Stomach smooth muscle (tissue), 2 donors: ENCODE data around the gene CCDC51.

Experiments used
- H3K27ac ChIP-seq: one replicate; pipeline ENCODE4 v1.7.0; 2013; ENCODE audit warnings: mild to moderate bottlenecking, low read length, inconsistent platforms
- H3K27me3 ChIP-seq, 2 donors: one replicate each; pipeline ENCODE4 v1.7.0; 2013; ENCODE audit warnings: low read length in 2 of 2; ENCODE audit not compliant: insufficient read depth in 2 of 2, control insufficient read depth in 1 of 2
- H3K36me3 ChIP-seq, 2 donors: one replicate each; pipeline ENCODE4 v1.7.0; 2013; ENCODE audit warnings: low read length in 2 of 2; ENCODE audit not compliant: control insufficient read depth in 2 of 2, insufficient read depth in 2 of 2
- H3K4me1 ChIP-seq: one replicate; pipeline ENCODE4 v1.7.0; 2013; ENCODE audit warnings: low read length; ENCODE audit not compliant: control insufficient read depth, insufficient read depth
- H3K4me3 ChIP-seq, 2 donors: one replicate each; pipeline ENCODE4 v1.7.0; 2013; ENCODE audit warnings: low read length in 2 of 2
- H3K9ac ChIP-seq, 2 donors: one replicate each; pipeline ENCODE4 v1.7.0; 2013; ENCODE audit warnings: low read length in 2 of 2, mild to moderate bottlenecking in 1 of 2
- H3K9me3 ChIP-seq, 2 donors: one replicate each; pipeline ENCODE4 v1.7.0; 2013; ENCODE audit warnings: low read length in 2 of 2; ENCODE audit not compliant: control insufficient read depth in 2 of 2
- donor health status: healthy.
- donor health status: Pancreatic carcinoma.

CCDC51 gene

DNA sequence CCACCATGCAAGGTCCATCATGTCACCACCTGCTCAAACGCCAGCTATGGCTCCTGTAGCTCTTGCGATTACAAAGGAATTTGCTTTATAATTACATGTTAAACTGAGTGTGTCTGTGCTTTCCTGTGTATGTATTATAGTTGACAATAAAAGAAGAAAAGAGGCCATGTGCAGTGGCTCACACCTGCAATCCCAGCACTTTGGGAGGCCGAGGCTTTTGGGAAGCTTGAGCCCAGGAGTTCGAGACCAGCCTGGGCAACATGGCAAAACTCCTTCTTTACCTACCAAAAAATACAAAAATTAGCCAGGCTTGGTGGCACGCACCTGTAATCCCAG is 33.7 kb upstream of the CCDC51 start:
- H3K4me3 ChIP-seq = peak overlapping the region; percentile 92 to 97
- peaks cover 40% of the 10 kb centered on the region for H3K4me1 ChIP-seq
- H3K9ac ChIP-seq = peak overlapping the region; percentile 98 to 100

GRCh38 chr3:48472923-48473616 is 33.2 kb upstream of the CCDC51 start:
- no peaks in the 10 kb centered on the region for H3K9me3 ChIP-seq
- H3K4me1 ChIP-seq = peaks cover 45% of the 10 kb centered on the region
- peaks cover 10 to 12% of the 10 kb centered on the region in 2 donors for H3K36me3 ChIP-seq
- peak overlapping the region; percentile 97 for H3K27ac ChIP-seq
- no peaks in the 10 kb centered on the region for H3K27me3 ChIP-seq
- H3K4me3 ChIP-seq = peak overlapping the region; percentile 92 to 97
- peak overlapping the region; percentile 98 to 100 for H3K9ac ChIP-seq

More for the DNA sequence above, 33.7 kb upstream of the CCDC51 start:
- peaks cover 4 to 11% of the 10 kb centered on the region in 2 donors for H3K36me3 ChIP-seq
- no peaks in the 10 kb centered on the region for H3K27me3 ChIP-seq
- H3K9me3 ChIP-seq = no peaks in the 10 kb centered on the region
- H3K27ac ChIP-seq = peak overlapping the region; percentile 97

DNA sequence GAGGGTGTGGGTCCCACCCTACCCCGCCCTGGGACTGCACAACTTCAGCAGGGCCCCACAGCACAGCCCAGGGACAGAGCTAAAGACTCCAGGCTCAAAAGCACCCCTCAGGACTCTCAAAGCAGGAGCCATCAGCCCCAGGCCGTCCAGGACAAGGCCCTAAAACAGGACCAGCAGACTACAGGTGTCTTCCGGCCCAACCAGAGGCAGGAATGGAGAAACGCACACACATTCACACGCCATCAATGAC is 32.7 kb upstream of the CCDC51 start:
- H3K9me3 ChIP-seq = no peaks in the 10 kb centered on the region
- peak overlapping the region; percentile 97 for H3K27ac ChIP-seq
- no peaks in the 10 kb centered on the region for H3K27me3 ChIP-seq
- peak overlapping the region; percentile 98 to 100 for H3K9ac ChIP-seq
- peaks cover 14 to 17% of the 10 kb centered on the region in 2 donors for H3K36me3 ChIP-seq
- H3K4me3 ChIP-seq = peak overlapping the region; percentile 92 to 97
- peaks cover 48% of the 10 kb centered on the region for H3K4me1 ChIP-seq

GRCh38 chr3:48470286-48470685 is 30.4 kb upstream of the CCDC51 start:
- Histone ChIP-seq H3K9ac (peak overlapping the region in 1 of 2 donors; percentile 58), H3K36me3 (peaks cover 19 to 20% of the 10 kb centered on the region in 2 donors), H3K9me3 (no peaks in the 10 kb centered on the region), H3K27me3 (no peaks in the 10 kb centered on the region), H3K4me1 (peaks cover 72% of the 10 kb centered on the region), H3K27ac (peak overlapping the region; percentile 18), H3K4me3 (no peak overlapping the region)

DNA sequence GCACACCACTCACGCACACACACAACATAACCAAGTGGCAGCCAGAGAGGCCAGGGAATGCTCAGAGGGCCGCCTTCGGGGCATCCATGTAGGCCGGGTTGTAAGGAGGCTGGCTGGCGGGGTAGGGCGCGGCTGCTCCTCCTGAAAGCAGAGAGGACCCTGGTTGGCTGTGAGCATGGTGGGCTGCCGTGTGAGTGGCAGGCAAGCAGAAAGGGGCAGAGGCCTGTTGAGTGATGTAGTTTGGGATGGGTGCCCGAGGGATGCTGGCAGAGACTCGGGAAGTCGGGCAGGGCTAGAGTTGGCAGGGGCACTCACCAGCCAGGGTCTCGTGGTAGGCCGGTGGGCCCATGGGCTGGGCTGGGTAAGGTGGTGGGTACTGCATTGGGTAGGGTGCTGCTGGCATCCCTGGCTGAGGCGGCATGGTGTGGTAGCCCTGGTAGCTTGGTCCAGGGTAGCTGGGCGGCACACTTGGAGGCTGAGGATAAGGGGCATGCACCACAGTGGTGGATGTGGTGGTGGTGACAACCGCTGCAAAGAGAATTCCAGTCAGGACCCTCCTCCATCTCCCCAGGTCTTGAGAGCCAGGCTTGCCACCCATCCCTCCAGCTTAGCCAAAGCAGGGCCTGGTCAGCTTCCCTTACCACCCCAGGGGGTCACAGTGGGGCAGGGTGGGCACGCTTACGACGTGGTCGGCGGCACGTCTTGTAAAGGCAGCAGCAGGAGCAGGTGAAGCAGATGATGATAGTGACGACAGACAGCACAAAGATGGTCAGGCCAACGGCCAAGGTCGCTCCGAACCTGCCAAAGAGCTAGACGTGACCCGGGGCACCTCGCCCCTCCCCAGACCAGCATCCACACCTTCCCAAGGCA is 29.4 kb upstream of the CCDC51 start:
- peaks cover 19 to 20% of the 10 kb centered on the region in 2 donors for H3K36me3 ChIP-seq
- peaks cover 75% of the 10 kb centered on the region for H3K4me1 ChIP-seq
- peak overlapping the region in 1 of 2 donors; percentile 58 for H3K9ac ChIP-seq
- no peaks in the 10 kb centered on the region for H3K27me3 ChIP-seq
- H3K9me3 ChIP-seq = no peaks in the 10 kb centered on the region
- no peak overlapping the region for H3K4me3 ChIP-seq
- H3K27ac ChIP-seq = no peak overlapping the region

DNA sequence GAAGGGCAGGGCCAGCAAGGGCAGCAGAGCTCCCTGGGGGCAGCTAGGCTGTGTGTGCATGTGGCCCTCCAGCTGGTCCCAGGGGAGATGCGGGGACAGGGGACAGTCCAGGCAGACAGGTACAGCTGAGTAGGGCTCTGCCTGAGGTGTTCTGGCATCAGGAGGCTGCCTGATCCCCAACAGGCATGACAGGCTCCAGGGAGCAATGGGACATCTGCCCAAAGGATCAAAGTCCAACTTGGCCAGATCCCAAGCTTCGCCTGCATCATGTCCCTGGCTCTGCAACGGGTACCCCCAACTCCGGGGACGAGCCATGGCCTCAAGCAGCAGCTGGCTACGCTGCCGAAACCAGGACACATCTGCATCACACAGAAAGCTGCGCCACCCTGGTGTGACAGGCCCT is 28.4 kb upstream of the CCDC51 start:
- Histone ChIP-seq H3K27me3 (no peaks in the 10 kb centered on the region), H3K27ac (peak overlapping the region; percentile 98), H3K9me3 (no peaks in the 10 kb centered on the region), H3K36me3 (peaks cover 19 to 20% of the 10 kb centered on the region in 2 donors), H3K4me3 (no peak overlapping the region), H3K9ac (peak overlapping the region in 1 of 2 donors; percentile 13), H3K4me1 (peaks cover 73% of the 10 kb centered on the region)

DNA sequence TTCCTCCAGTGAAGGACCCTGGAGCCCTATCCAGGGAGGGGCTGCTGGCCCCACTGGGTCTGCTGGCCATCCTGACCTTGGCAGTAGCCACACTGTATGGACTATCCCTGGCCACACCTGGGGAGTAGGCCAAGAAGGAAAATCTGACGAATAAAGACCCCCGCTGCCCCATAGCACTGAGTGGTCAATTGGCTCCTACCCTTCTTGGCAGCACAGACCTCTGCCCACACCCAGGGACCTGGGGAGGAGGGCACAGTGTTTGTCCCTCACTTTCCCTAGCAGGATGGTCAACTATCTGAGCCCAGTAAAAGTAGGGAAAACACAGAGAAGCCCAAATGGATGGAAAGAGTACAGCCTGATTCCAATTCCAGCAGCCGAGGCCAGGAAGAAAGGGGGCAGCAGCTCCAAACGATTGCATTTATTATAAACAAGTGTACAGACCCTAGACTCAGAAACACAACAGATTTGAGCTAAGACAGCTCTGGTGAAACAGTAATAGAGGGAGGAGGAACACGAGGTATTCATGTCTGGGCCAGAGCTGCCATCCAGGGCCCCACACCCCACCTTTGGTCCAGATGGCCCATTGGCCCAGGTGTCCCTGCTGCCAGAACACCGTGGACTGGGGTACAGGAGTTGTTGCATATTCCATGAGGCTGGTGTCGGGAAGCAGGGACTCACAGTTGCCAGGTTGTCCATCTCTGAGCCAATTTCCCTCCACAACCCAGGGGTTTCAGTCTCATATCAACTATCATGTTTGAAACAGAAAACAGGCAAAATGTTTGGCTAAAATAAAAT is 27.8 kb upstream of the CCDC51 start:
- Histone ChIP-seq H3K9me3 (no peaks in the 10 kb centered on the region), H3K9ac (peak overlapping the region; percentile 89 to 95), H3K27ac (peak overlapping the region; percentile 98), H3K4me1 (peaks cover 69% of the 10 kb centered on the region), H3K36me3 (peaks cover 20 to 23% of the 10 kb centered on the region in 2 donors), H3K27me3 (no peaks in the 10 kb centered on the region), H3K4me3 (peak overlapping the region in 1 of 2 donors; percentile 79)

GRCh38 chr3:48467110-48467454 is 27.2 kb upstream of the CCDC51 start:
- Histone ChIP-seq H3K4me3 (peak overlapping the region; percentile 68 to 79), H3K4me1 (peaks cover 67% of the 10 kb centered on the region), H3K9ac (peak overlapping the region; percentile 89 to 95)

DNA sequence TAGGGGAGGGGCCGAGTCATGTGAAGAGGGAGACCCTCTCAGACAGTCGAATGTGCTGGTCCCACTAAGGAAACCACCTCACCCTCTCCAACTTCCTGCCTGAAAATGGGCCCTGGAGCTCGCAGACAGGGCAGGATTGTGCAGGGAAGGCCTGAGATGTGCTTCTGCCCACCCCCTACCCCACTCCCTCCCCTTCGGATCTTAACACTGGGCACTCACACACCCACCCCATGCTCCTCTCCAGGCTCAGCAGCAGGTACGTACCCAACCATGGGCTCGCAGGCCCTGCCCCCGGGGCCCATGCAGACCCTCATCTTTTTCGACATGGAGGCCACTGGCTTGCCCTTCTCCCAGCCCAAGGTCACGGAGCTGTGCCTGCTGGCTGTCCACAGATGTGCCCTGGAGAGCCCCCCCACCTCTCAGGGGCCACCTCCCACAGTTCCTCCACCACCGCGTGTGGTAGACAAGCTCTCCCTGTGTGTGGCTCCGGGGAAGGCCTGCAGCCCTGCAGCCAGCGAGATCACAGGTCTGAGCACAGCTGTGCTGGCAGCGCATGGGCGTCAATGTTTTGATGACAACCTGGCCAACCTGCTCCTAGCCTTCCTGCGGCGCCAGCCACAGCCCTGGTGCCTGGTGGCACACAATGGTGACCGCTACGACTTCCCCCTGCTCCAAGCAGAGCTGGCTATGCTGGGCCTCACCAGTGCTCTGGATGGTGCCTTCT is 26.6 kb upstream of the CCDC51 start:
- peaks cover 62% of the 10 kb centered on the region for H3K4me1 ChIP-seq
- H3K9ac ChIP-seq = peak overlapping the region; percentile 89 to 95
- no peaks in the 10 kb centered on the region for H3K9me3 ChIP-seq
- no peaks in the 10 kb centered on the region for H3K27me3 ChIP-seq
- H3K4me3 ChIP-seq = peak overlapping the region; percentile 68 to 79
- H3K27ac ChIP-seq = peak overlapping the region; percentile 98
- H3K36me3 ChIP-seq = peaks cover 20 to 23% of the 10 kb centered on the region in 2 donors

More at GRCh38 chr3:48467110-48467454, 27.2 kb upstream of the CCDC51 start:
- Histone ChIP-seq H3K9me3 (no peaks in the 10 kb centered on the region), H3K27ac (peak overlapping the region; percentile 98), H3K36me3 (peaks cover 20 to 23% of the 10 kb centered on the region in 2 donors), H3K27me3 (no peaks in the 10 kb centered on the region)
